Panc1 (cell line): ENCODE measurements around the gene EMID1. TPM values are rescaled to one million over a fixed set of nuclear protein-coding genes. Genes with fewer than 3 reads are reported as not detected.
A peak's percentile ranks its signal among the peaks of the same experiment; 100 is the strongest.

Experiments used
- ATAC-seq: fragments of 200-7000 bp; cut with Tn5 transposase; 2 replicates; pipeline ENCODE4 v1.9.1; 2020; ENCODE audit warnings: mild to moderate bottlenecking, moderate library complexity
- BruUV-seq: library from RNA; stranded (reverse); fragments of 400-500 nt; replicated peaks from 2 replicates; lab custom pipeline; 2021; lab: Mats Ljungman, UMichigan
- CTCF ChIA-PET: fragments of 300-600 bp; sonication (Branson Sonifier 250); formaldehyde crosslinking; loops from one replicate; lab custom pipeline; 2022; ENCODE audit warnings: antibody characterized with exemption; lab: Charles Lee
- POLR2A ChIA-PET: fragments of 300-600 bp; sonication (Branson Sonifier 250); formaldehyde crosslinking; loops from one replicate; lab custom pipeline; 2022; ENCODE audit warnings: antibody characterized with exemption; lab: Charles Lee
- DNase-seq: peaks from one replicate; pipeline ENCODE4 v3.0.0-alpha.2; 2010; ENCODE audit warnings: low read depth, low spot score
- H3K27ac ChIP-seq: 2 replicates; pipeline ENCODE4 v1.5.1; 2011; ENCODE audit warnings: mild to moderate bottlenecking, low read length, inconsistent platforms
- H3K27me3 ChIP-seq: fragments of 200-500 bp; sonication (Bioruptor generic); 2 replicates; pipeline ENCODE4 v1.6.0; 2014; ENCODE audit warnings: low read length, inconsistent platforms; ENCODE audit not compliant: control insufficient read depth, insufficient read depth
- H3K36me3 ChIP-seq: fragments of 200-500 bp; sonication (Bioruptor generic); 2 replicates; pipeline ENCODE4 v1.5.1; 2014; ENCODE audit warnings: inconsistent platforms, mild to moderate bottlenecking, low read length, moderate library complexity; ENCODE audit not compliant: control insufficient read depth, insufficient read depth
- H3K4me1 ChIP-seq: 2 replicates; pipeline ENCODE4 v1.5.1; 2011; ENCODE audit warnings: inconsistent platforms, mild to moderate bottlenecking, low read length, moderate library complexity; ENCODE audit not compliant: control insufficient read depth, insufficient read depth
- H3K4me3 ChIP-seq, 2 experiments: 2 replicates each; pipeline ENCODE4 v1.5.1; 2011 to 2012; ENCODE audit warnings: low read depth in 2 of 2, low read length in 2 of 2, mild to moderate bottlenecking in 2 of 2, inconsistent platforms in 1 of 2, moderate library complexity in 1 of 2
- H3K9me3 ChIP-seq: fragments of 200-500 bp; sonication (Bioruptor generic); 2 replicates; pipeline ENCODE4 v1.5.1; 2014; ENCODE audit warnings: low read depth, mild to moderate bottlenecking, inconsistent platforms, low read length, moderate library complexity; ENCODE audit not compliant: control insufficient read depth, insufficient read depth
- REST ChIP-seq, 2 experiments: IDR thresholded peaks; 2 replicates each; pipeline ENCODE4 v1.6.1; 2011 to 2012; ENCODE audit warnings: low read depth in 2 of 2, control low read depth in 1 of 2, low read length in 1 of 2, mild to moderate bottlenecking in 1 of 2, moderate library complexity in 1 of 2; ENCODE audit not compliant: insufficient read depth in 1 of 2
- SIN3A ChIP-seq: IDR thresholded peaks from 2 replicates; pipeline ENCODE4 v1.6.1; 2012; ENCODE audit warnings: low read depth, mild to moderate bottlenecking, low read length, moderate library complexity, borderline replicate concordance; ENCODE audit not compliant: insufficient read depth
- TCF7L2 ChIP-seq: IDR thresholded peaks from 2 replicates; pipeline ENCODE4 v1.6.1; 2011; ENCODE audit warnings: mild to moderate bottlenecking, low read depth, low read length, inconsistent platforms
- in situ Hi-C: cut with HindIII; loops from 2 replicates; pipeline ENCODE4 v1.10.0; 2016; ENCODE audit warnings: low sequenced_read_pairs, low pct_unique_long_range_greater_than_20kb
- intact Hi-C: fragments of 100-400 bp; cut with micrococcal nuclease; formaldehyde crosslinking; loops from one replicate; pipeline ENCODE4 v1.10.0; 2022; ENCODE audit not compliant: unreplicated experiment
- total RNA-seq: library from RNA; stranded (reverse); gene quantifications from one replicate; pipeline ENCODE4 v1.2.1, GENCODE V29; 2021; ENCODE audit not compliant: unreplicated experiment
- TF ChIP-seq, protein P1 (sequence below): fragments of 450-650 bp; IDR thresholded peaks from 2 replicates; pipeline ENCODE4 v1.5.1; 2017; ENCODE audit warnings: mild to moderate bottlenecking

EMID1 gene
- total RNA-seq, 1 experiment from 2014 or later = 1.1 TPM

DNA sequence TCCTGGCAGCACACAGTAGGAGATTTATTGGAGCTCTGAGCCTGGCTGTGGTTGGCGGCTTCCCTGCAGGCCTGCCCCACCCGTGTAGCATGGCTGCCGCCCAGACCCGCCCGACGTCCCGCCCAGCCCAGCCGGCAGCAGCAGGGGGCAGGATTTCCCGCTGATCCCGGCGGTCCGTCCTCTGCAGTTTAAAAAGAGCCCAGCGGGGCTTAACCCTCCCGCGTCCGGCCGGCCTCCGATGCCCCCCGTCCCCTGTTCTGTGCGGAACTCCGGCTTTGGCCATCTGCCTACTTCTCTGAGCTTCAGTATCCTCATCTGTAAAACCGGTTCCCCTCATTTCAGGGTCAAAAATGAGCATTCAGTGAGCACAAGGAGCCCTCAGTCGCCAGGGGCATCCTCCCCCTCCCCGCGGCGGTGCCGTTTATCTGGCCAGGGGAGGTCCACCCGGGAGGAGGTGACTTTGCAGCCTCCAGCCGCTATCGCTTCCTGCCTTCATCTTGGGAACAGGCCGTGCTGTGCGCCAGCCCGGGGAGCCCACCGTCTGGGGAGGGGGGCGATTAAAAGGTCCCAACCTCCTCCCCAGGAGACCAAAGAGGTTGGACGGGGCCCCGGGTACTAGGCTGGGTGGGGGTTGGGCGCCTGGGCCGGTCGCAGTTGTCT lies 100.6 kb downstream of the EMID1 start, which contains the start of gene GAS2L1:
TSS of gene GAS2L1 (plus strand) at position 476 of the 660 bp plus-strand sequence. CDS start 1,456 bp downstream, outside the sequence.
- POLR2A ChIA-PET = interaction anchor here (0.6 to 0.7 kb wide), 2 partner anchors 57 to 318 kb away, joined by 3 to 16 read pairs; no protein-coding TSS in a partner anchor
- peak; percentile 70 for ATAC-seq
- CTCF ChIA-PET = no interaction called here
- H3K27me3 ChIP-seq = no peaks in the 10 kb centered on the region
- H3K27ac ChIP-seq = peak within 1 kb of the TSS; percentile 88
- BruUV-seq = no TSS peak
- H3K4me1 ChIP-seq = peaks cover 31% of the 10 kb centered on the region
- intact Hi-C loops (no loop called here), in situ Hi-C loops (no loop called here)
- no peaks in the 10 kb centered on the region for H3K9me3 ChIP-seq
- no peak for DNase-seq
- TF ChIP-seq SIN3A (no peak), TCF7L2 (peak; percentile 62), REST (IDR thresholded peaks at IDR 0.05; ENCODE audit: insufficient read depth in 1 of 2, low read depth in 2 of 2, low read length in 1 of 2) (no peak)
- TF ChIP-seq, protein P1, sequence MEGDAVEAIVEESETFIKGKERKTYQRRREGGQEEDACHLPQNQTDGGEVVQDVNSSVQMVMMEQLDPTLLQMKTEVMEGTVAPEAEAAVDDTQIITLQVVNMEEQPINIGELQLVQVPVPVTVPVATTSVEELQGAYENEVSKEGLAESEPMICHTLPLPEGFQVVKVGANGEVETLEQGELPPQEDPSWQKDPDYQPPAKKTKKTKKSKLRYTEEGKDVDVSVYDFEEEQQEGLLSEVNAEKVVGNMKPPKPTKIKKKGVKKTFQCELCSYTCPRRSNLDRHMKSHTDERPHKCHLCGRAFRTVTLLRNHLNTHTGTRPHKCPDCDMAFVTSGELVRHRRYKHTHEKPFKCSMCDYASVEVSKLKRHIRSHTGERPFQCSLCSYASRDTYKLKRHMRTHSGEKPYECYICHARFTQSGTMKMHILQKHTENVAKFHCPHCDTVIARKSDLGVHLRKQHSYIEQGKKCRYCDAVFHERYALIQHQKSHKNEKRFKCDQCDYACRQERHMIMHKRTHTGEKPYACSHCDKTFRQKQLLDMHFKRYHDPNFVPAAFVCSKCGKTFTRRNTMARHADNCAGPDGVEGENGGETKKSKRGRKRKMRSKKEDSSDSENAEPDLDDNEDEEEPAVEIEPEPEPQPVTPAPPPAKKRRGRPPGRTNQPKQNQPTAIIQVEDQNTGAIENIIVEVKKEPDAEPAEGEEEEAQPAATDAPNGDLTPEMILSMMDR = peak; percentile 13; the same call in 1 of the 2 replicates
- H3K4me3 ChIP-seq = peak within 1 kb of the TSS; percentile 66 to 75
- no peaks in the 10 kb centered on the region; the same call in 1 of the 2 replicates for H3K36me3 ChIP-seq

- Histone ChIP-seq H3K9me3 (no peaks in the 10 kb centered on the region), H3K36me3 (no peaks in the 10 kb centered on the region; the same call in 1 of the 2 replicates), H3K27me3 (no peaks in the 10 kb centered on the region), H3K27ac (peak overlapping the region; percentile 88), H3K4me3 (peak overlapping the region; percentile 66 to 75), H3K4me1 (peaks cover 31% of the 10 kb centered on the region)
- ATAC-seq (peak; percentile 68), DNase-seq (no peak)
- TF ChIP-seq, protein P1 = peak; percentile 15; the same call in 1 of the 2 replicates
- TF ChIP-seq REST (IDR thresholded peaks at IDR 0.05; ENCODE audit: insufficient read depth in 1 of 2, low read depth in 2 of 2, low read length in 1 of 2) (no peak), TCF7L2 (no peak), SIN3A (peak; percentile 55; the same call in 1 of the 2 replicates)
- BruUV-seq = no TSS peak
- ChIA-PET POLR2A (no interaction called here), CTCF (no interaction called here)
- in situ Hi-C loops = no loop called here
- intact Hi-C loops = no loop called here
Observed at GRCh38 chr22:29306835-29307595, 101.3 kb downstream of the EMID1 start.
